Measurements from ENCODE around the gene TP53BP2. TPM values are rescaled to one million over a fixed set of nuclear protein-coding genes. Genes with fewer than 3 reads are reported as not detected.

The TP53BP2 gene
- total and polyA plus RNA-seq, 4 donors: 3.9 to 26.8 (median 13.0) TPM

DNA sequence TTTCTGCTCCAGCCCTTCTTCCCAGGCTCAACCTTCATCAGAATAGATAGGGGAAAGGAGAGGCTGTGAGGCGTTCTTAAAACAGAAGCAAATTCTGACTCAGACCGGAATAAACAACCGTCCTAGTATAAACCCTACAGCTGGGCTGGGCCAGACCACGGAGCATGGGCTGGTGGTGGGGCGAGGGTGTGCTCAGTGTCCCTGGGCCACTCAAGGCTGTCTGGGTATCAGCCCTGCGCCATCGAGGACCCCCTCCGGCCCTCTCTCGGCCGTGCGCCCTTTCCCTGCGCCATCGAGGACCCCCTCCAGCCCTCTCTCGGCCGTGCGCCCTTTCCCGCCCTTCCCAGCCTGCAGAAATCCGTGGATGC is 97.4 kb downstream of the TP53BP2 start (continued):
- no peak for TF ChIP-seq NR2F2 (IDR thresholded peaks at IDR 0.05)

DNA sequence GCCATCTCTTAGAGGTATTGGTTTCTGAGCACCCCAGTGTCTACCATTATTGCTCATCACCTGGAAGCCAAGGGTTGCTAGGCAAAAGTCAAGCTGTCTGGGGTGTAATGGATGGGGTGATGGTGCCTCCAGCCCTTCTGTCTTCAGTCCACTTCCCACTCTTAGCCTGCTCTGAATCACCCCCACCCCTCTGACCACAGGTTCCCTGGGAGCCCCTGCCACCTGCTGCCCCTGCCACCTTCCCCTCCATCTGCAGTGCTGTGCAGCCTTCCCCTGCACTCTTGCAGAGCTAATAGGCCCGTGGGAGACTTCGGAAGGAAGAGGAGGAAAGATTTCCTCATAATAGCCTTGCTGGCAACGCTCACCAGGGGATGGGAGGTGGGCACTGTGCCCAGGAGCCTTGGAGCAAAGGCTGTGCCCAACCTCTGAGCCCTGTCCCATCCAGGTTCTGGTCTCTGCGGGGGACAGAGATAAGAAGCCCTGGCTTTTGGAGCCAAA is 97.9 kb downstream of the TP53BP2 start:
- DNase-seq (ENCODE audit: low spot score): no peak
- TF ChIP-seq YY1 (IDR thresholded peaks at IDR 0.05) (no peak), JUND (IDR thresholded peaks at IDR 0.05) (no peak), HNF4G (IDR thresholded peaks at IDR 0.05) (no peak), SP1 (IDR thresholded peaks at IDR 0.05) (no peak), RAD21 (IDR thresholded peaks at IDR 0.05) (no peak), FOXA2 (IDR thresholded peaks at IDR 0.05) (no peak)
- TF ChIP-seq, protein P1, sequence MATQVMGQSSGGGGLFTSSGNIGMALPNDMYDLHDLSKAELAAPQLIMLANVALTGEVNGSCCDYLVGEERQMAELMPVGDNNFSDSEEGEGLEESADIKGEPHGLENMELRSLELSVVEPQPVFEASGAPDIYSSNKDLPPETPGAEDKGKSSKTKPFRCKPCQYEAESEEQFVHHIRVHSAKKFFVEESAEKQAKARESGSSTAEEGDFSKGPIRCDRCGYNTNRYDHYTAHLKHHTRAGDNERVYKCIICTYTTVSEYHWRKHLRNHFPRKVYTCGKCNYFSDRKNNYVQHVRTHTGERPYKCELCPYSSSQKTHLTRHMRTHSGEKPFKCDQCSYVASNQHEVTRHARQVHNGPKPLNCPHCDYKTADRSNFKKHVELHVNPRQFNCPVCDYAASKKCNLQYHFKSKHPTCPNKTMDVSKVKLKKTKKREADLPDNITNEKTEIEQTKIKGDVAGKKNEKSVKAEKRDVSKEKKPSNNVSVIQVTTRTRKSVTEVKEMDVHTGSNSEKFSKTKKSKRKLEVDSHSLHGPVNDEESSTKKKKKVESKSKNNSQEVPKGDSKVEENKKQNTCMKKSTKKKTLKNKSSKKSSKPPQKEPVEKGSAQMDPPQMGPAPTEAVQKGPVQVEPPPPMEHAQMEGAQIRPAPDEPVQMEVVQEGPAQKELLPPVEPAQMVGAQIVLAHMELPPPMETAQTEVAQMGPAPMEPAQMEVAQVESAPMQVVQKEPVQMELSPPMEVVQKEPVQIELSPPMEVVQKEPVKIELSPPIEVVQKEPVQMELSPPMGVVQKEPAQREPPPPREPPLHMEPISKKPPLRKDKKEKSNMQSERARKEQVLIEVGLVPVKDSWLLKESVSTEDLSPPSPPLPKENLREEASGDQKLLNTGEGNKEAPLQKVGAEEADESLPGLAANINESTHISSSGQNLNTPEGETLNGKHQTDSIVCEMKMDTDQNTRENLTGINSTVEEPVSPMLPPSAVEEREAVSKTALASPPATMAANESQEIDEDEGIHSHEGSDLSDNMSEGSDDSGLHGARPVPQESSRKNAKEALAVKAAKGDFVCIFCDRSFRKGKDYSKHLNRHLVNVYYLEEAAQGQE (IDR thresholded peaks at IDR 0.05): no peak
- TF ChIP-seq, protein P2, sequence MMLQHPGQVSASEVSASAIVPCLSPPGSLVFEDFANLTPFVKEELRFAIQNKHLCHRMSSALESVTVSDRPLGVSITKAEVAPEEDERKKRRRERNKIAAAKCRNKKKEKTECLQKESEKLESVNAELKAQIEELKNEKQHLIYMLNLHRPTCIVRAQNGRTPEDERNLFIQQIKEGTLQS (IDR thresholded peaks at IDR 0.05): no peak
- 59% methylated on average over 4 of the region's 4 CpGs for WGBS
- Histone ChIP-seq H3K4me1 (ENCODE audit: control insufficient read depth in 4 of 4, insufficient read depth in 4 of 4, low read length in 3 of 4) (peaks cover 0 to 12% (median 7%) of the 10 kb centered on the region in 4 donors), H3K27me3 (ENCODE audit: control insufficient read depth in 4 of 4, insufficient read depth in 4 of 4, low read length in 3 of 4) (no peaks in the 10 kb centered on the region), H3K27ac (ENCODE audit: low read depth in 1 of 2, low read length in 2 of 2) (no peak overlapping the region), H3K36me3 (ENCODE audit: control insufficient read depth in 4 of 4, insufficient read depth in 3 of 4, low read depth in 1 of 4, low read length in 3 of 4) (peaks cover 0 to 8% (median 4%) of the 10 kb centered on the region in 4 donors), H3K9ac (ENCODE audit: low read depth in 1 of 2, low read length in 2 of 2) (no peak overlapping the region), H3K4me3 (ENCODE audit: low read depth in 1 of 3, low read length in 3 of 3) (no peak overlapping the region), H3K9me3 (ENCODE audit: control insufficient read depth in 4 of 4, low read length in 3 of 4) (no peaks in the 10 kb centered on the region)

DNA sequence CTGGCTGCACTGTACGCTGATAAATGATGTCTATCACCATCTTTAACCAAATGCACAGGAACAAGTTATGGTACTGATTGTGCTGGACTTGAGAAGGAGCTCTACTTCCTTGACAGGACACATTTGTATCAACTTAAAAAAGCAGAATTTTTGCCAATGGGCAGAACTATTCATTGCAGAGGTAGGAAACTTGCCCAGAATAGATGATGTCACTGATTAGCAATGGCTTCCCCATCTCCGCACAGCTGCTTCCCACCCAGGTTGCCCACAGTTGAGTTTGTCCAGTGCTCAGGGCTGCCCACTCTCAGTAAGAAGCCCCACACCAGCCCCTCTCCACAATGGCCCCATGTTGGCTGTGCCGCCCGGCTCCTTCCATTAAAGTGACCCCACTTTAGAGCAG is 100.0 kb downstream of the TP53BP2 start:
- Histone ChIP-seq H3K4me3 (ENCODE audit: low read depth in 1 of 3, low read length in 3 of 3) (no peak overlapping the region), H3K36me3 (ENCODE audit: control insufficient read depth in 4 of 4, insufficient read depth in 3 of 4, low read depth in 1 of 4, low read length in 3 of 4) (peaks cover 0 to 2% (median 0%) of the 10 kb centered on the region in 4 donors), H3K27ac (ENCODE audit: low read depth in 1 of 2, low read length in 2 of 2) (no peak overlapping the region), H3K9ac (ENCODE audit: low read depth in 1 of 2, low read length in 2 of 2) (no peak overlapping the region), H3K4me1 (ENCODE audit: control insufficient read depth in 4 of 4, insufficient read depth in 4 of 4, low read length in 3 of 4) (peaks cover 0 to 12% (median 7%) of the 10 kb centered on the region in 4 donors), H3K27me3 (ENCODE audit: control insufficient read depth in 4 of 4, insufficient read depth in 4 of 4, low read length in 3 of 4) (no peaks in the 10 kb centered on the region), H3K9me3 (ENCODE audit: control insufficient read depth in 4 of 4, low read length in 3 of 4) (no peaks in the 10 kb centered on the region)
- DNase-seq (ENCODE audit: low spot score): no peak
- TF ChIP-seq, protein P3, sequence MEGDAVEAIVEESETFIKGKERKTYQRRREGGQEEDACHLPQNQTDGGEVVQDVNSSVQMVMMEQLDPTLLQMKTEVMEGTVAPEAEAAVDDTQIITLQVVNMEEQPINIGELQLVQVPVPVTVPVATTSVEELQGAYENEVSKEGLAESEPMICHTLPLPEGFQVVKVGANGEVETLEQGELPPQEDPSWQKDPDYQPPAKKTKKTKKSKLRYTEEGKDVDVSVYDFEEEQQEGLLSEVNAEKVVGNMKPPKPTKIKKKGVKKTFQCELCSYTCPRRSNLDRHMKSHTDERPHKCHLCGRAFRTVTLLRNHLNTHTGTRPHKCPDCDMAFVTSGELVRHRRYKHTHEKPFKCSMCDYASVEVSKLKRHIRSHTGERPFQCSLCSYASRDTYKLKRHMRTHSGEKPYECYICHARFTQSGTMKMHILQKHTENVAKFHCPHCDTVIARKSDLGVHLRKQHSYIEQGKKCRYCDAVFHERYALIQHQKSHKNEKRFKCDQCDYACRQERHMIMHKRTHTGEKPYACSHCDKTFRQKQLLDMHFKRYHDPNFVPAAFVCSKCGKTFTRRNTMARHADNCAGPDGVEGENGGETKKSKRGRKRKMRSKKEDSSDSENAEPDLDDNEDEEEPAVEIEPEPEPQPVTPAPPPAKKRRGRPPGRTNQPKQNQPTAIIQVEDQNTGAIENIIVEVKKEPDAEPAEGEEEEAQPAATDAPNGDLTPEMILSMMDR (IDR thresholded peaks at IDR 0.05; ENCODE audit: low read depth, low read length, missing input control): no peak
- TF ChIP-seq RAD21 (IDR thresholded peaks at IDR 0.05) (no peak), FOXA1 (IDR thresholded peaks at IDR 0.05) (no peak), HNF4G (IDR thresholded peaks at IDR 0.05) (no peak), YY1 (IDR thresholded peaks at IDR 0.05) (no peak), EGR1 (IDR thresholded peaks at IDR 0.05; ENCODE audit: low read depth in 2 of 2) (no peak), RXRA (IDR thresholded peaks at IDR 0.05) (no peak), TAF1 (conservative IDR thresholded peaks at IDR 0.05) (no peak), HNF4A (conservative IDR thresholded peaks at IDR 0.05) (no peak), FOXA2 (IDR thresholded peaks at IDR 0.05) (no peak), SP1 (IDR thresholded peaks at IDR 0.05) (no peak), JUND (IDR thresholded peaks at IDR 0.05) (no peak), GABPA (IDR thresholded peaks at IDR 0.05 in 1 of 2, conservative IDR thresholded peaks at IDR 0.05 in 1 of 2) (no peak), NR2F2 (IDR thresholded peaks at IDR 0.05) (no peak)
- TF ChIP-seq, protein P4, sequence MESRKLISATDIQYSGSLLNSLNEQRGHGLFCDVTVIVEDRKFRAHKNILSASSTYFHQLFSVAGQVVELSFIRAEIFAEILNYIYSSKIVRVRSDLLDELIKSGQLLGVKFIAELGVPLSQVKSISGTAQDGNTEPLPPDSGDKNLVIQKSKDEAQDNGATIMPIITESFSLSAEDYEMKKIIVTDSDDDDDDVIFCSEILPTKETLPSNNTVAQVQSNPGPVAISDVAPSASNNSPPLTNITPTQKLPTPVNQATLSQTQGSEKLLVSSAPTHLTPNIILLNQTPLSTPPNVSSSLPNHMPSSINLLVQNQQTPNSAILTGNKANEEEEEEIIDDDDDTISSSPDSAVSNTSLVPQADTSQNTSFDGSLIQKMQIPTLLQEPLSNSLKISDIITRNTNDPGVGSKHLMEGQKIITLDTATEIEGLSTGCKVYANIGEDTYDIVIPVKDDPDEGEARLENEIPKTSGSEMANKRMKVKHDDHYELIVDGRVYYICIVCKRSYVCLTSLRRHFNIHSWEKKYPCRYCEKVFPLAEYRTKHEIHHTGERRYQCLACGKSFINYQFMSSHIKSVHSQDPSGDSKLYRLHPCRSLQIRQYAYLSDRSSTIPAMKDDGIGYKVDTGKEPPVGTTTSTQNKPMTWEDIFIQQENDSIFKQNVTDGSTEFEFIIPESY (IDR thresholded peaks at IDR 0.05): no peak
- TF ChIP-seq, protein P5, sequence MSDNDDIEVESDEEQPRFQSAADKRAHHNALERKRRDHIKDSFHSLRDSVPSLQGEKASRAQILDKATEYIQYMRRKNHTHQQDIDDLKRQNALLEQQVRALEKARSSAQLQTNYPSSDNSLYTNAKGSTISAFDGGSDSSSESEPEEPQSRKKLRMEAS (IDR thresholded peaks at IDR 0.05): no peak
- TF ChIP-seq, protein P2 (IDR thresholded peaks at IDR 0.05): no peak
- TF ChIP-seq, protein P1 (IDR thresholded peaks at IDR 0.05): no peak
- WGBS: 85% methylated on average over 4 of the region's 4 CpGs

Data from liver (tissue), 9 donors.